Mesothelial cell of epicardium (in vitro differentiated cells): Measurements from ENCODE around the gene NEDD9. TPM values are rescaled to one million over a fixed set of nuclear protein-coding genes. Genes with fewer than 3 reads are reported as not detected.

ENCODE experiments used
- DNase-seq, 2 experiments: peaks; one replicate each; pipeline ENCODE4 v3.0.0; 2021; ENCODE audit warnings: low spot score in 2 of 2; ENCODE audit not compliant: unreplicated experiment in 2 of 2
- H3K27ac Mint-ChIP-seq: 2 replicates; pipeline ENCODE4 v1.8.0; 2021; ENCODE audit warnings: mixed read lengths
- H3K27me3 Mint-ChIP-seq: 2 replicates; pipeline ENCODE4 v1.8.0; 2021; ENCODE audit warnings: low read depth, mixed read lengths
- H3K36me3 Mint-ChIP-seq: 2 replicates; pipeline ENCODE4 v1.8.0; 2021; ENCODE audit warnings: mixed read lengths
- H3K4me1 Mint-ChIP-seq: 2 replicates; pipeline ENCODE4 v1.8.0; 2021; ENCODE audit warnings: mixed read lengths
- H3K4me3 Mint-ChIP-seq: 2 replicates; pipeline ENCODE4 v1.8.0; 2021; ENCODE audit warnings: mild to moderate bottlenecking, moderate library complexity, mixed read lengths
- H3K9me3 Mint-ChIP-seq: 2 replicates; pipeline ENCODE4 v1.8.0; 2021; ENCODE audit warnings: mixed read lengths
- total RNA-seq: library from RNA; stranded (reverse); gene quantifications from 3 replicates; pipeline ENCODE4 v1.2.1, GENCODE V29; 2021
- TF ChIP-seq, protein P1 (sequence below): fragments of 200-600 bp; sonication (generic); IDR thresholded peaks from one replicate; pipeline ENCODE4 v1.5.0; 2021; ENCODE audit warnings: antibody characterized with exemption; ENCODE audit not compliant: unreplicated experiment

Gene NEDD9
- total RNA-seq, 1 donor from 2014 or later = 28.6 TPM

DNA sequence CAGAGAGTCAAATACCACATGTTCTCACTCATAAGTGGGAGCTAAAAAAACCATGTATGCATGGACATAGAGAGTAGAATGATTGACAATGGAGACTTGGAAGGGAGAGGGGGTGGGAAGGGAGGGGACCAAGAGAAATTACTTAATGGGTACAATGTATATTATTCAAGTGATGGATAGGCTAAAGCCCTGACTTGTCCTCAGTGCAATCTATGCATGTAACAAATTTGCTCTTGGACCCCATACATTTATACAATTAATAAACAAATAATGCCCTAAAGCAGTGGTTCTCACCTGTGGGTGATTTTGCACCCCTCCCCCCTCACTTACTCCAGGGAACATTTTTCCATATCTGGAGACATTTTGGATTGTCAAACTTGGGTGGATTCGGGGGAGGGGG is 33.5 kb upstream of the NEDD9 start:
- Mint-ChIP-seq H3K4me1 (peaks cover 25% of the 10 kb centered on the region), H3K36me3 (no peaks in the 10 kb centered on the region), H3K9me3 (peaks cover 5% of the 10 kb centered on the region), H3K27ac (no peak overlapping the region), H3K27me3 (no peaks in the 10 kb centered on the region), H3K4me3 (no peak overlapping the region)
- no peak for DNase-seq
- TF ChIP-seq, protein P1, sequence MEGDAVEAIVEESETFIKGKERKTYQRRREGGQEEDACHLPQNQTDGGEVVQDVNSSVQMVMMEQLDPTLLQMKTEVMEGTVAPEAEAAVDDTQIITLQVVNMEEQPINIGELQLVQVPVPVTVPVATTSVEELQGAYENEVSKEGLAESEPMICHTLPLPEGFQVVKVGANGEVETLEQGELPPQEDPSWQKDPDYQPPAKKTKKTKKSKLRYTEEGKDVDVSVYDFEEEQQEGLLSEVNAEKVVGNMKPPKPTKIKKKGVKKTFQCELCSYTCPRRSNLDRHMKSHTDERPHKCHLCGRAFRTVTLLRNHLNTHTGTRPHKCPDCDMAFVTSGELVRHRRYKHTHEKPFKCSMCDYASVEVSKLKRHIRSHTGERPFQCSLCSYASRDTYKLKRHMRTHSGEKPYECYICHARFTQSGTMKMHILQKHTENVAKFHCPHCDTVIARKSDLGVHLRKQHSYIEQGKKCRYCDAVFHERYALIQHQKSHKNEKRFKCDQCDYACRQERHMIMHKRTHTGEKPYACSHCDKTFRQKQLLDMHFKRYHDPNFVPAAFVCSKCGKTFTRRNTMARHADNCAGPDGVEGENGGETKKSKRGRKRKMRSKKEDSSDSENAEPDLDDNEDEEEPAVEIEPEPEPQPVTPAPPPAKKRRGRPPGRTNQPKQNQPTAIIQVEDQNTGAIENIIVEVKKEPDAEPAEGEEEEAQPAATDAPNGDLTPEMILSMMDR = no peak

DNA sequence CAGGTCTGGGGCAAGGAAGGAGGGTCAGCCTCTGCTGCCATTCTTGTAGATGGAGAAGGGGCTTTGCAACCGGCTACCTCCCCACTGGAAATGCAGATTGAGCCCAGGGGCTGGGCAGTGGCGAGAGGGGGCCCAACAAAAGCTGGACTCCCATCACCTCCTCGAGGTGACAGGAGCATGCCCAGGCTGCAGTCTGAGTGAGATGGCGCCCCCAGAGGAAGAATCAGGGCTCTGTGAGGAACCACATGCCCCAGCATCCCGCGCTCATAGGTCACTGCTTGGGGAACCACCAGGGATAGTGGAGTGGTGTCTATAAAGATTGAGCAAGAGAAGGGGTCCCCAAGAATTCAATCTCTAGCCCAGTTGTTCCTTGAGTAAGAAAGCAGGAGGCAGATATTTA is 31.6 kb upstream of the NEDD9 start:
- Mint-ChIP-seq H3K36me3 (no peaks in the 10 kb centered on the region), H3K9me3 (peaks cover 5% of the 10 kb centered on the region), H3K4me3 (no peak overlapping the region), H3K27me3 (no peaks in the 10 kb centered on the region), H3K27ac (no peak overlapping the region), H3K4me1 (peaks cover 13% of the 10 kb centered on the region)
- TF ChIP-seq, protein P1 = no peak
- no peak for DNase-seq

DNA sequence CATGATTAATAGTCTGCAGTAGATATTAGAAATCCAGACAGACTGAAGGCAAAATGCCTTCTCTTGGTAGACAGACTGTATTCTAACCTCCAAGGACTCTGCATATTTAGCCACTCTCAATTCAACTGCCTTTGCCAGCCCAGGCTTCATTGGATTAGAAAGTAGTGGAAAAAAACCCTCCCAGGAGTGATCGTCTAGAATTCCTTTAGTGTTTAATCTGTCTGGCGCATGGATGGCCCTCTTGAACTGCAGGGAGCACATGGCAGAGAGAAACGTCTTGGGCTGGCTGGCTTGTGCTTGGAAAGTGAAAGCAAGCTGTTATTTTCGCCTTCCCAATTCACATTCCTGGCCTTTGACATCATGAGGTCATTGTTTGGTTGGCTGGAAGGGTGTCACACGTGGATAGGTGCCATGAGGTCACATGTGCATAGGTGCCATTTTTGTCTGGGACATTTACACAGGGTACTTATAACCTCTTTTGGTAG is 30.9 kb upstream of the NEDD9 start:
- Mint-ChIP-seq H3K9me3 (peaks cover 5% of the 10 kb centered on the region), H3K4me3 (no peak overlapping the region), H3K36me3 (no peaks in the 10 kb centered on the region), H3K27me3 (no peaks in the 10 kb centered on the region), H3K4me1 (peaks cover 19% of the 10 kb centered on the region), H3K27ac (peak overlapping the region; percentile 27)
- TF ChIP-seq, protein P1 = no peak
- no peak for DNase-seq

DNA sequence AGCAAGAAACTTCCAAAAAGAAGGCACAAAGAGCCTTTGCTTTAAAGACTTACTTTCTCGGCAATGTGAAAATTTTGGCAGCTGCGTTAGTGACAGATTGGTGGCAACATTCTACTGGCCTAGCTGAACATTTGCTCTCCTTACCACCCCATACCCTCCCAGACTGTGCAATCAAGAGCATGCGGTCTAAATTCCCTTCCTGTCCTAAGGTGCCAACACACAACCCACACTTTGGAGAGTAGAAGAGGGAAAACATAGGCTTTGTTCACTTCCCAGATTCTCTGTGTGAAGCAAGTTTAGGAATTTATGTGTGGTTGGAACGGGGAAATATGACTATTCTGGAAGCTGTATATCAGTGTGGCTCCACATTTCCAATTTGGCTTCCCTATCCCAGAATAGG is 29.8 kb upstream of the NEDD9 start:
- Mint-ChIP-seq H3K4me3 (no peak overlapping the region), H3K36me3 (no peaks in the 10 kb centered on the region), H3K27ac (no peak overlapping the region), H3K9me3 (peaks cover 5% of the 10 kb centered on the region), H3K4me1 (peaks cover 25% of the 10 kb centered on the region), H3K27me3 (no peaks in the 10 kb centered on the region)
- no peak for DNase-seq
- TF ChIP-seq, protein P1 = no peak

DNA sequence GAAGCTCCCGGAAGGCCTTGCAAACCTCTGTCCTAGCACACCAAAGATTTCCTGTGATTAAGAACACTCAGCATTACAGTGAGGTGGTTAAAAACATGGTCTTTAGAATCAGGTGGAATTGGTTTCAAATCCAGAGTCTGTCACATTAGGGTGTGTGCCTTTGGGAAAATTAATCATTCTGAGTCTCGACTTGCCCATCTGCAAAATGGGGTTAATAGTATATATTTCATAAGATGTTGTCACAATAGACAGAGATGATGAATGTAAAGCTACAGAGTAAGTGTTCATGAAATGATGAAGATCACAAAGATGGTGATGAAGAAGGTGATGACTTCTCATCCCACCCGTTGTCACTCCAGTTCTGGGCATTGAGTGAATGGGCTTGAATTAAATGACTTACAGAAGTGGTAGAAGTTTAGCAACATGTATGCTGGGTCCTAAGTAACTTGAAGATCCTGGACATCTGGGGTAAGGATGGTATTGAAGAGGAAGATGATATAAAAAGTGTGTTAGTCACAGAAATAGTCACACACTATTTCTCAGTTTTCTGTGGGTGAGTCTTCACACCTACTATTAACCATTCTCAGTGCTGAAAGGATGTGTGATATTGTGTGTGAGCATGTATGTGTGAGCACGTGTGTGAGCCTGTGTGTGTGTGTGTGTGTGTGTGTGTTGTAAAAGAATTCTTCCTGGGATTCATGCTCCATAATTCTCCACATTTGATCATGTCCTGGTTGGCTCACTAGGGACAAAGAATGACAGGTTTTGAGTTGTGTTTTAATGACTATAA is 28.0 kb upstream of the NEDD9 start:
- TF ChIP-seq, protein P1 = no peak
- no peaks in the 10 kb centered on the region for H3K36me3 Mint-ChIP-seq
- H3K27me3 Mint-ChIP-seq = no peaks in the 10 kb centered on the region
- DNase-seq = no peak
- no peak overlapping the region for H3K4me3 Mint-ChIP-seq
- peaks cover 25% of the 10 kb centered on the region for H3K4me1 Mint-ChIP-seq
- H3K27ac Mint-ChIP-seq = no peak overlapping the region
- H3K9me3 Mint-ChIP-seq = peaks cover 2% of the 10 kb centered on the region
